Dedifferentiated amniotic fluid mesenchymal stem cell (primary cell): ENCODE results near the gene MKNK1.

Experiments
- DNase-seq: peaks from one replicate; pipeline ENCODE4 v3.0.0-alpha.2; 2016; ENCODE audit errors: extremely low spot score

The MKNK1 gene

GRCh38 chr1:46522184-46522968, 81.7 kb downstream of the MKNK1 start:
- no peak for DNase-seq

GRCh38 chr1:46521414-46521813, 82.7 kb downstream of the MKNK1 start:
- no peak for DNase-seq

DNA sequence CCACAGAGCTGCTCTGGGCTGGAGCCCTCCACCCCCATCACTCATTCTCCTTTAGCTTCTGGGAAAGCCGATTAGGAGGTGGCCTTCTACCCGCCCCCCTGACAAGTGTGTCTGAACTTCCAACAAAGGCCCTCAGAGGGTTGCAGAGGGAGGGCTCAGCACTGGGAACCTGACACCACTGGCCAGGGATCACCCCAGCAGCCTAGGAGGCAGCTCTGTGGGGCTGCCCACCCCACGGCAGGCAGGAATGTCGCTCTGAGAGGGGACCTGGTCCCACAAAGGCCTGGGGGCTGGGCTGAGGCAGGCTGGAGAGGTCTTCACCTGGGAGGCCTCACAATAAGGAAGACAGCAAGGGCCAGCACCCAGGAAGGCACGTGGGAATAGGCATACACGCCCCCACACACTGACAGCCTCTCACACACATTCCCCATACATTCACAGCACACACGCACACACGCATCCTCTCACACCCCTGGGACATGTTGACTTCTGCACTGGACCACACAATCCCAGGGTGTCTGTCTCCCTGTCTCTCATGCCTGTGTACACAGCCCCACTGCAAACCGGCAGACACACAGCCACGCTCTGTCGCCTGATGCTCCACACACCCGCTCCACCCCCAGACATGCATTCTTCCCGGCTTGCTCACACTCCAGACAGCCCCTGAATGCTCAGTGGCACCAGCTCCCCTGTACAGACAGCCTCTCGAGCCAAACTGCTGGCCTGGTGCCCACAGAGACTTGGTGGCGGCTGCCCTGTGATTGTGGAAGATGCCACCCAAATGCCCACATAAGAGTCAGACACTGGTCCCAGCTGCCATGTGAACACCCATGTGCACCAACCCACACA, 83.8 kb downstream of the MKNK1 start:
- peak; percentile 73 for DNase-seq

GRCh38 chr1:46519209-46519608, 84.9 kb downstream of the MKNK1 start:
- no peak for DNase-seq

DNA sequence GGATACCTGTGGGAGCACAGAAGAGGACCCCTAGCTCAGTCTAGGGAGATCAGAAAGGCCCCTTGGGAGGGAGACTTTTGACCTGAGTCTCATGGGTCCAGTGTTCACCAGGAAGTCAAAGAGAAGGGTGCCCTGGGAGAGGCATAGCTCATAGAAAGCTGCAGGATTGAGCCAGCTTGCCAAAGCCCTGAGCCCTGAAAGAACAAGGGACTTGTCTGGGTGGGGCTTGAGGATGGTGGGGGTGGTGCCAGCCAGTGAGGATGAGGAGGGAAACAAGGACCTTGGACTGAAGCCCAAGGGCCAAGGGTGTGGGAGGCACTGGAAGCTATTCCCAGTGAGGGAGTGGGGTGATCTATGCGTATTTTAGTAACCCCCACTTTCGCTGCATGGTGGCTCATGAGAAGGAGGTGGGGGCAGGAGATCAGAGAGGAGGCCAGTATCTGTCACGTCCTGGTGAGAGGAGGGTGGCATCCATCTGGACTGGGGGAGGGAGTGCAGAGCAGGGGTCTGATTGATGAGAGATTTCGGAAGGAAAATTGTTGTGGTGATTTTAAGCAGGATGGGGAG, 86.1 kb downstream of the MKNK1 start:
- no peak for DNase-seq

DNA sequence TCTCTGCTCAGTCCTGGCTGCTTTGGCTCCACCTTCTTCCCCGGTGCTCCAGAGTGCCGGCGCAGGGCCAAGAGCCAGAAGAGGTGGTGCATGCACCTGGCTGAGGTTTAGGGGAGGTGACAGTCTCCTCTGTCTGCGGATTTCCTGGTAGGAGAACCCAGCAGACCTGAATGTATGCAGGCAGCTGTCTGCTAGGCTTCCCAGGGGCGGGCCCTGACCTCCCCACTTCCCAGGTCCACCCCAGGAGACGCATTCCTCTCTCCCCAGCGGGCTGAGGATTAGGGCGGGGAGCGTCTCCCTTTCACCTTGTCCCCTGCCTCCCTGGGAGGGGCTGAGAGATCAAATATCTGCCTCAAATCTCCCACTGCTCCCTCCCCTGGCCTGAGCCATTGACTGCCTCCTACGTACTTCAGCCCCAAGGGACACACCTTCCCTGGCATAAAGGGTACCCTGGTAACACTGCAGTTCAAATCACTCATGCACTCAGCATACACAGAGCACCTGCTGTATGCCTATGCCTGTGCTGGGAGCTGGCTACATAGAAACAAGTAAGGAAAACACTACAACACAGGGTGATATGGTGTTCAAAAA, 87.0 kb downstream of the MKNK1 start:
- no peak for DNase-seq

DNA sequence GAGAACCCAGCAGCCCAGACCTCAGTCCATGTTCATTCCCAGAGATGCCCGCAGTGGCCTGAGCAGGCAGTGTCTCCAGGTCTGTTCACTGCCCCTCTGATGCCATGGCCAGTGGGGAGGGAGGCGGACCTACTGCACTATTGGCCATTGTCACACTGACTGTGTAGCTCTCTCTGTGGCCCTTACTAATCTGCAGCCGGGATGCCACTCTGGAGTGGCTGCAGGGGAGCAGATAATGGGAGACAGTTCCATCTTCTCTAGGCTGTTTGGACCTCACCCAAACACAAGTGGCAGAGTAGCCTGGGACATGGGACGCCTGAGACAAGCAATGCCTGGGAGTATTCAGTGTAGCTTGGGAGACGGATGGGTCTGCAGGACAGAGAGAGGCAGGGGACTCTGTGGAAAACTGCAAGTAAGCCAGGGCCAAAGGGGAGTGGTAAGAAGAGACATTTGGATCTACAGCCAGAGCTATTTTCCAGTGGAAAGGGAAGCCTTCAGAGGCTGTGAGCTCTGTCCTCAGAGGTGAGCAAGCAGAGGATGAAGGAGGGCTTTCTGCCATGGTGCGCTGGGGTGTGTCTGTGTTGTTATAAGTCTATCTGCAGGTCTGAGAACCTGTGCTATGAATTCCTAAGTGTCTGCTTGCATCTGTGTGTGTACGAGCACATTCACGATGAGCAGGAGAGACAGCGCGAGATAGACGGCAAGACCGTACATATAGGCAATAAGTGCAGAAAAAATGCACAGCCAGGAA, 87.7 kb downstream of the MKNK1 start:
- DNase-seq: no peak

DNA sequence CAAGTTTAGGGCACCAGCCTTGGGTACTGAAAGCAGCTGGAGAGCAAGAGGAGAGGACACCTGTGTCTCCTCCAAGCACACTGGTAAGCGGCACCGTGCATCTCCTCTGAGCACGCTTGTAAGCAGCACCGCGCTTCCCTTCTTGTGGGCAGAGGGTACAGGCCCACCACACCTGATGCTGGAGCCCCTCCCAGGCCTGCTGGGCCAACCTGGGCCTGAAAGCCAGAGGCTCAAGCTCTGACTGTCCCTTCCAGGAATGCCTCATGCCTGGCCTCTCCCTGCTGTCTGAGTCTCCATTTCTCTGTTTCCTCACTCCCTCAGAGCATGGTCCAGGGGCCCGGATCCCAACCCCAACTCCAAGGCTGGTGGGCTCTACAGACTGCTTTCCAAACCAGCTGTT, 88.5 kb downstream of the MKNK1 start:
- DNase-seq: no peak

GRCh38 chr1:46513536-46513935, 90.5 kb downstream of the MKNK1 start:
- DNase-seq: no peak

DNA sequence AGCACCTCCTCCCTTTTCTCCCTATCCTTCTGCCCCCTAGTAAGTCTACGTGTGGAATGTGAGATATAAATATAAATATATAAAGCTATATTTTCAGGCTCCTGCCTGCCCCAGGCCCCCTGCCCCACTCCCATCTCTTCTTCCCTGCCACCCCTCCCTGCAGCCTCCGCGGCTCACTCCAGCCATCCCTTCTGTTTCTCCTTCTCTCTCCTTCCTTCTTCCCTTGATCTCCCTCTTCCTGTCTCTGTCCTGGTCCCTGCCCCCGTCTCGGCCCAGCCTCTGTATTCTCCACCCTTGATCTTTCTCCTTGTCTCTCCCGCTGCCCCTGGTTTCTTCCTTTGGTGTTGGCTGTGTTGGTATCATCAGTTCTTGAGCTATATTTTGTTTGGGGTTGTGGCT, 91.3 kb downstream of the MKNK1 start:
- DNase-seq: no peak

GRCh38 chr1:46512135-46512791, 91.8 kb downstream of the MKNK1 start:
- no peak for DNase-seq

DNA sequence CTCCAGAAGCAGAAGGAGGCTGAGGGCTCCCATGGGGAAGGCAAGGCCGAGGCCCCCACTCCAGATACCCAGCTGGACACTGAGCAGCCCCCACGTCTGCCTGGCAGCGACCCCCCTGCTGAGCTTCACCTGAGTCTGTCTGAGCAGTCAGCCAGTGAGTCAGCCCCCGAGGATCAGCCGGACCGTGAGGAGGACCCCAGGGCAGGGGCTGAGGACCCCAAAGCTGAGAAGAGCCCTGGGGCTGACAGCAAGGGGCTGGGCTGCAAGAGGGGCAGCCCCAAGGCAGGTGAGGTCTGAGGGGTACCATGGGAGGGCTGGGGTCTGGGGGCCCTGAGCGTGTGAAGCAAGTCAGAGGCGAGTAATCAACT, 93.1 kb downstream of the MKNK1 start:
- no peak for DNase-seq

DNA sequence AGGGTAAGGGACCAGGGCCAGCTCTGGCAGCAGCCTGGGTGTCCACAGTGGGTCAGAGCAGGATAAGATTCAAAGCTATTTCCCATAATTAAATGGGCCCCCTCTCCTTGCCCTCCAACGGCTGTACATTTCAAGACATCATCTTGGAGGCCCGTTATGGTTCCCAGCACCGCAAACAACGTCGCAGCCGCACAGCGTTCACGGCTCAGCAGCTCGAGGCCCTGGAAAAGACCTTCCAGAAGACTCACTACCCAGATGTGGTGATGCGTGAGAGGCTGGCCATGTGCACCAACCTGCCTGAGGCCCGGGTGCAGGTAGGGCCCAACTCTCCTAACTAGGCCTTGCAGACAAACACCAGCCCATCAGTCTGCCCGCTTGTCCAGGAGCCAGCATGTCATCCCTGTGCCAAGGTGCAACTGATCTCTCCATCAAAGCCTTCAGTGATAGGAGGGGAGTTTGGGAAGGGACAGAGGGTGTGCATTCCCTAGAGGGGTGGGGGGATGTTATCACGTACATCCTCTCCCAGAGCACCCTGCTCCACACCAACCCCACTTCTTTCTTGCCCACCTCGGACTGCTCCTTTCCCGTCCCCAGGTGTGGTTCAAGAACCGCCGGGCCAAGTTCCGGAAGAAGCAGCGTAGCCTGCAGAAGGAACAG, 93.6 kb downstream of the MKNK1 start:
- DNase-seq: no peak

- no peak for DNase-seq
These were observed 95.3 kb downstream of the MKNK1 start for GRCh38 chr1:46508757-46509156.
